ENCODE results near the gene LARGE2.

GRCh38 chr11:45897556-45897955 is 24.9 kb upstream of the LARGE2 start:
- TF ChIP-seq, protein P1, sequence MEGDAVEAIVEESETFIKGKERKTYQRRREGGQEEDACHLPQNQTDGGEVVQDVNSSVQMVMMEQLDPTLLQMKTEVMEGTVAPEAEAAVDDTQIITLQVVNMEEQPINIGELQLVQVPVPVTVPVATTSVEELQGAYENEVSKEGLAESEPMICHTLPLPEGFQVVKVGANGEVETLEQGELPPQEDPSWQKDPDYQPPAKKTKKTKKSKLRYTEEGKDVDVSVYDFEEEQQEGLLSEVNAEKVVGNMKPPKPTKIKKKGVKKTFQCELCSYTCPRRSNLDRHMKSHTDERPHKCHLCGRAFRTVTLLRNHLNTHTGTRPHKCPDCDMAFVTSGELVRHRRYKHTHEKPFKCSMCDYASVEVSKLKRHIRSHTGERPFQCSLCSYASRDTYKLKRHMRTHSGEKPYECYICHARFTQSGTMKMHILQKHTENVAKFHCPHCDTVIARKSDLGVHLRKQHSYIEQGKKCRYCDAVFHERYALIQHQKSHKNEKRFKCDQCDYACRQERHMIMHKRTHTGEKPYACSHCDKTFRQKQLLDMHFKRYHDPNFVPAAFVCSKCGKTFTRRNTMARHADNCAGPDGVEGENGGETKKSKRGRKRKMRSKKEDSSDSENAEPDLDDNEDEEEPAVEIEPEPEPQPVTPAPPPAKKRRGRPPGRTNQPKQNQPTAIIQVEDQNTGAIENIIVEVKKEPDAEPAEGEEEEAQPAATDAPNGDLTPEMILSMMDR (optimal IDR thresholded peaks at IDR 0.05 in 1 of 3, IDR thresholded peaks at IDR 0.05 in 1 of 3, conservative IDR thresholded peaks at IDR 0.05 in 1 of 3; ENCODE audit: extremely low read depth in 1 of 3, insufficient read depth in 2 of 3, low read length in 3 of 3) = no peak
- TF ChIP-seq EZH2 (IDR thresholded peaks at IDR 0.05; ENCODE audit: low read length) = no peak

Data from keratinocyte (primary cell).